Measurements from ENCODE around the gene DNAH17. TPM values are rescaled to one million over a fixed set of nuclear protein-coding genes. Genes with fewer than 3 reads are reported as not detected.

The DNAH17 gene
- total RNA-seq, 1 experiment from 2014 or later = 0.76 TPM

GRCh38 chr17:78391843-78392242, 185.4 kb downstream of the DNAH17 start:
- peak; percentile 33 to 83 for DNase-seq

GRCh38 chr17:78391051-78391431, 186.2 kb downstream of the DNAH17 start:
- H3K27ac ChIP-seq = peak overlapping the region; percentile 83
- no peaks in the 10 kb centered on the region for H3K9me2 ChIP-seq (ENCODE audit: insufficient read depth)
- H3K4me2 ChIP-seq = 0 out of 2 replicates have a peak overlapping the region, but pooled peaks have one; percentile 68
- no peak overlapping the region for H3K4me3 ChIP-seq
- POLR2A ChIA-PET (ENCODE audit: unreplicated experiment) = no interaction called here
- no peaks in the 10 kb centered on the region for H3K9me3 ChIP-seq (ENCODE audit: insufficient read depth, low read depth)
- H3K4me1 ChIP-seq (replicated peaks; ENCODE audit: insufficient read depth) = peaks cover 21% of the 10 kb centered on the region
- H3F3A ChIP-seq (ENCODE audit: insufficient read depth, low read depth) = peaks cover 16% of the 10 kb centered on the region
- H3K27me3 ChIP-seq (ENCODE audit: insufficient read depth, low read depth) = no peaks in the 10 kb centered on the region
- CTCF ChIA-PET = interaction anchor here (0.7 kb wide), 1 partner anchor 51 kb away, joined by 3 read pairs; no protein-coding TSS in a partner anchor
- H2AFZ ChIP-seq = no peak overlapping the region
- DNase-seq = no peak
- no TSS peak for BruUV-seq (replicated peaks)
- no peak for TF ChIP-seq CTCF (conservative IDR thresholded peaks at IDR 0.05)
- no peak for TF ChIP-seq EZH2 (IDR thresholded peaks at IDR 0.05; ENCODE audit: low read depth)
- peaks cover 13% of the 10 kb centered on the region; the same call in 1 of the 2 replicates for H4K20me1 ChIP-seq (ENCODE audit: insufficient read depth)
- H3K79me2 ChIP-seq (ENCODE audit: low read depth) = peaks cover 76% of the 10 kb centered on the region
- intact Hi-C loops (cut with micrococcal nuclease; ENCODE audit: unreplicated experiment) = no loop called here
- no peaks in the 10 kb centered on the region for H3K36me3 ChIP-seq (ENCODE audit: low read depth)

More at GRCh38 chr17:78391843-78392242, 185.4 kb downstream of the DNAH17 start:
- peaks cover 21% of the 10 kb centered on the region for H3K4me1 ChIP-seq (replicated peaks; ENCODE audit: insufficient read depth)
- peak overlapping the region; percentile 83 for H3K27ac ChIP-seq
- H3K9me3 ChIP-seq (ENCODE audit: insufficient read depth, low read depth) = no peaks in the 10 kb centered on the region
- ChIA-PET POLR2A (ENCODE audit: unreplicated experiment) (interaction anchor here (0.6 to 0.7 kb wide), 5 partner anchors 31 to 616 kb away, joined by 3 to 9 read pairs (median 4); no protein-coding TSS in a partner anchor), CTCF (interaction anchor here (0.7 to 1.2 kb wide), 2 partner anchors 31 to 52 kb away, joined by 3 read pairs; no protein-coding TSS in a partner anchor)
- H3K4me3 ChIP-seq = no peak overlapping the region
- peaks cover 68% of the 10 kb centered on the region for H3K79me2 ChIP-seq (ENCODE audit: low read depth)
- H3K4me2 ChIP-seq = peak overlapping the region; percentile 68
- peaks cover 16% of the 10 kb centered on the region for H3F3A ChIP-seq (ENCODE audit: insufficient read depth, low read depth)
- H3K9me2 ChIP-seq (ENCODE audit: insufficient read depth) = no peaks in the 10 kb centered on the region
- H4K20me1 ChIP-seq (ENCODE audit: insufficient read depth) = peaks cover 13% of the 10 kb centered on the region; the same call in 1 of the 2 replicates
- H2AFZ ChIP-seq = no peak overlapping the region
- intact Hi-C loops (cut with micrococcal nuclease; ENCODE audit: unreplicated experiment) = no loop called here
- H3K27me3 ChIP-seq (ENCODE audit: insufficient read depth, low read depth) = no peaks in the 10 kb centered on the region
- H3K36me3 ChIP-seq (ENCODE audit: low read depth) = no peaks in the 10 kb centered on the region
- TF ChIP-seq EZH2 (IDR thresholded peaks at IDR 0.05; ENCODE audit: low read depth) = no peak
- no peak for TF ChIP-seq CTCF (conservative IDR thresholded peaks at IDR 0.05)
- BruUV-seq (replicated peaks) = no TSS peak

GRCh38 chr17:78390241-78391050, 186.8 kb downstream of the DNAH17 start:
- Histone ChIP-seq H2AFZ (no peak overlapping the region), H3K27me3 (ENCODE audit: insufficient read depth, low read depth) (no peaks in the 10 kb centered on the region), H3F3A (ENCODE audit: insufficient read depth, low read depth) (peaks cover 16% of the 10 kb centered on the region), H3K4me2 (no peak overlapping the region), H4K20me1 (ENCODE audit: insufficient read depth) (peaks cover 13% of the 10 kb centered on the region; the same call in 1 of the 2 replicates), H3K4me3 (no peak overlapping the region), H3K9me3 (ENCODE audit: insufficient read depth, low read depth) (no peaks in the 10 kb centered on the region), H3K79me2 (ENCODE audit: low read depth) (peaks cover 82% of the 10 kb centered on the region), H3K36me3 (ENCODE audit: low read depth) (no peaks in the 10 kb centered on the region), H3K27ac (no peak overlapping the region), H3K9me2 (ENCODE audit: insufficient read depth) (no peaks in the 10 kb centered on the region), H3K4me1 (replicated peaks; ENCODE audit: insufficient read depth) (peaks cover 21% of the 10 kb centered on the region)
- intact Hi-C loops (cut with micrococcal nuclease; ENCODE audit: unreplicated experiment) = no loop called here
- CTCF ChIA-PET = no interaction called here
- TF ChIP-seq CTCF (conservative IDR thresholded peaks at IDR 0.05) (no peak), EZH2 (IDR thresholded peaks at IDR 0.05; ENCODE audit: low read depth) (no peak)
- POLR2A ChIA-PET (ENCODE audit: unreplicated experiment) = interaction anchor here (0.7 kb wide), 1 partner anchor 123 kb away, joined by 3 read pairs; no protein-coding TSS in a partner anchor
- BruUV-seq (replicated peaks) = no TSS peak
- no peak for DNase-seq
